Keratinocyte (primary cell): ENCODE data around the gene NAP1L1.

Experiments used
- CTCF ChIP-seq, 3 experiments: IDR thresholded peaks in 1 of 3; conservative IDR thresholded peaks in 1 of 3; optimal IDR thresholded peaks in 1 of 3; 2 replicates in 2 of 3; 3 replicates in 1 of 3; pipeline versions ENCODE3 to v1.5.1; 2011; ENCODE audit warnings: low read length in 3 of 3, mild to moderate bottlenecking in 3 of 3, moderate library complexity in 2 of 3, control low read depth in 1 of 3, inconsistent platforms in 1 of 3; ENCODE audit not compliant: insufficient read depth in 2 of 3; ENCODE audit errors: extremely low read depth in 1 of 3
- EZH2 ChIP-seq: IDR thresholded peaks from one replicate; pipeline ENCODE4 v1.6.1; 2012; ENCODE audit warnings: inconsistent platforms, mild to moderate bottlenecking, low read length, moderate library complexity

GRCh38 chr12:76047060-76047459 is 37.4 kb downstream of the NAP1L1 start:
- no peak for TF ChIP-seq CTCF (optimal IDR thresholded peaks at IDR 0.05 in 1 of 3, IDR thresholded peaks at IDR 0.05 in 1 of 3, conservative IDR thresholded peaks at IDR 0.05 in 1 of 3; ENCODE audit: extremely low read depth in 1 of 3, insufficient read depth in 2 of 3, low read length in 3 of 3)
- TF ChIP-seq EZH2, result no peak
